Ectodermal cell (in vitro differentiated cells): ENCODE measurements around the gene C1orf56.
"Not testable (repeated sequence)": the region's sequence is repeated elsewhere in the genome, so short reads cannot be mapped to it uniquely, and the experiment has no call there.

Experiments used
- H3K27ac ChIP-seq: 2 replicates; pipeline ENCODE4 v1.7.0; 2013; ENCODE audit warnings: mild to moderate bottlenecking, low read depth, low read length; ENCODE audit not compliant: insufficient read depth, poor library complexity, severe bottlenecking
- H3K27me3 ChIP-seq: 2 replicates; pipeline ENCODE4 v1.7.0; 2013; ENCODE audit warnings: mild to moderate bottlenecking, low read length; ENCODE audit not compliant: insufficient read depth, control insufficient read depth, poor library complexity, severe bottlenecking
- H3K36me3 ChIP-seq: one replicate; pipeline ENCODE4 v1.7.0; 2013; ENCODE audit warnings: low read length; ENCODE audit not compliant: control insufficient read depth, insufficient read depth
- H3K4me1 ChIP-seq: one replicate; pipeline ENCODE4 v1.7.0; 2013; ENCODE audit warnings: low read length; ENCODE audit not compliant: control insufficient read depth, insufficient read depth
- H3K4me3 ChIP-seq: 2 replicates; pipeline ENCODE4 v1.7.0; 2013; ENCODE audit warnings: low read depth, low read length, control low read depth; ENCODE audit not compliant: insufficient read depth
- H3K9me3 ChIP-seq: 2 replicates; pipeline ENCODE4 v1.7.0; 2013; ENCODE audit warnings: mild to moderate bottlenecking, low read length, moderate library complexity; ENCODE audit not compliant: control insufficient read depth
- WGBS, 2 experiments: methylation state at CpG; one replicate each; pipeline ENCODE4 v1.1.7; 2013; ENCODE audit warnings: missing lambda C conversion rate in 2 of 2; 5-methylcytosine and 5-hydroxymethylcytosine counted together

The C1orf56 gene

DNA sequence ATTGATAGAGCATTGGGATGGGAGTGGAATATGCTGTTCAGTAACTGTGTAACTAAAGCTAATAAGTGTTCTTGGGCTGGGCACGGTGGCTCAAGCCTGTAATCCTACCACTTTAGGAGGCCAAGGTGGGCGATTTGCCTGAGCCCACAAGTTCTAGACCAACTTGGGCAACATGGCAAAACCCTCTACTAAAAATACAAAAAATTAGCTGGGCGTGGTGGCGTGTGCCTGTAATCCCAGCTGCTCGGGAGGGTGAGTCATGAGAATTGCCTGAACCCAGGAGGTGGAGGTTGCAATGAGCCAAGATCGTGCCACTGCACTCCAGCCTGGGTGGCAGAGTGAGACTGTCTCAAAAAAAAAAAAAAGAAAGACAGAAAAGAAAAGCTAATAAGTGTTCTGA, 49.9 kb downstream of the C1orf56 start:
- H3K4me3 ChIP-seq, H3K27me3 ChIP-seq, H3K9me3 ChIP-seq, H3K4me1 ChIP-seq, H3K36me3 ChIP-seq, H3K27ac ChIP-seq: not testable (repeated sequence)
- 90 to 92% methylated on average over 6 of the region's 6 CpGs for WGBS, 2 experiments

DNA sequence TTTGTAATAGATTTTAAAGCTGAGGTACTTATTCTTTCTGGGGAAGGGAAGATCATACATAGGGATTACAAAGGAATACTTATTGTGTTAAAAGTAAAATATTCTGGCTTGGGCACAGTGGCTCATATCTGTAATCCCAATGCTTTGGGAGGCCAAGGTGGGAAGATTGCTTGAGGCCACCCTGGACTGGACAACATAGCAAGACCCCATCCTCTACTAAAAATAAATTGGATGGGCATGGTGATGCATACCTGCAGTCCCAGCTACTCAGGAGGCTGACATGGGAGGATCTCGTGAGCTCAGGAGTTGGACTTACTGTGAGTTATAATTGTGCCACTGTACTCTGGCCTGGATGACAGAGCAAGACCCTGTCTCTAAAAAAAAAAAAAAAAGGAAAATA, 50.6 kb downstream of the C1orf56 start:
- Histone ChIP-seq H3K27ac (no peak overlapping the region), H3K4me3 (no peak overlapping the region), H3K9me3 (no peaks in the 10 kb centered on the region), H3K27me3 (no peaks in the 10 kb centered on the region), H3K36me3 (no peaks in the 10 kb centered on the region), H3K4me1 (no peaks in the 10 kb centered on the region)
- 88 to 95% methylated on average over 1 of the region's 1 CpG for WGBS, 2 experiments
